SK-N-SH (cell line): ENCODE data around the gene TNRC6C. TPM values are rescaled to one million over a fixed set of nuclear protein-coding genes. Genes with fewer than 3 reads are reported as not detected.

Source experiments
- CTCF ChIA-PET: fragments of 300-600, 350-600 bp; formaldehyde crosslinking; extraction: SDS; loops from one replicate; lab custom pipeline; 2021; lab: Yijun Ruan, JAX
- POLR2A ChIA-PET: fragments of 350-600 bp; sonication (Branson Sonifier 250); formaldehyde crosslinking; extraction: SDS; loops from one replicate; lab custom pipeline; 2020; ENCODE audit warnings: antibody characterized with exemption, inconsistent platforms; lab: Yijun Ruan, JAX
- DNase-seq: peaks from one replicate; pipeline ENCODE4 v3.0.0; 2012
- H2AFZ ChIP-seq: fragments of 200-600 bp; sonication (generic); 2 replicates; pipeline ENCODE4 v1.8.1; 2016; ENCODE audit warnings: antibody characterized with exemption, mild to moderate bottlenecking, low read depth
- H3F3A ChIP-seq: fragments of 200-600 bp; sonication (generic); replicated peaks from 2 replicates; pipeline ENCODE3; 2016; ENCODE audit warnings: antibody characterized with exemption, mild to moderate bottlenecking; ENCODE audit not compliant: insufficient read depth
- H3K27ac ChIP-seq, 2 experiments: fragments of 200-500 bp in 1 of 2; fragments of 200-600 bp in 1 of 2; sonication (Bioruptor generic) in 1 of 2; sonication (generic), shearing (Covaris generic) in 1 of 2; 2 replicates each; pipeline versions ENCODE4 v1.5.1 to v1.6.1; 2014 to 2016; ENCODE audit warnings: low read depth in 2 of 2, inconsistent platforms in 1 of 2, low read length in 1 of 2, mild to moderate bottlenecking in 1 of 2, mixed read lengths in 1 of 2
- H3K27me3 ChIP-seq: fragments of 200-600 bp; sonication (generic), shearing (Covaris generic); 2 replicates; pipeline ENCODE4 v1.6.1; 2016; ENCODE audit warnings: mixed run types; ENCODE audit not compliant: insufficient read depth
- H3K36me3 ChIP-seq, 2 experiments: fragments of 200-500 bp in 1 of 2; fragments of 200-600 bp in 1 of 2; sonication (Bioruptor generic) in 1 of 2; sonication (generic) in 1 of 2; replicated peaks in 1 of 2; 2 replicates each; pipeline versions ENCODE3 to v1.5.1; 2014 to 2016; ENCODE audit warnings: low read length in 1 of 2, mild to moderate bottlenecking in 1 of 2; ENCODE audit not compliant: insufficient read depth in 2 of 2, control insufficient read depth in 1 of 2
- H3K4me1 ChIP-seq, 2 experiments: fragments of 200-500 bp in 1 of 2; fragments of 200-600 bp in 1 of 2; sonication (Bioruptor generic) in 1 of 2; sonication (generic), shearing (Covaris generic) in 1 of 2; 2 replicates each; pipeline versions ENCODE4 v1.5.1 to v1.6.1; 2014 to 2016; ENCODE audit warnings: low read depth in 1 of 2, low read length in 1 of 2, mixed run types in 1 of 2; ENCODE audit not compliant: insufficient read depth in 2 of 2, control insufficient read depth in 1 of 2
- H3K4me2 ChIP-seq: fragments of 200-600 bp; sonication (generic), shearing (Covaris generic); 2 replicates; pipeline ENCODE4 v1.6.1; 2017; ENCODE audit warnings: mixed run types
- H3K4me3 ChIP-seq, 2 experiments: fragments of 200-500 bp in 1 of 2; fragments of 200-600 bp in 1 of 2; sonication (Bioruptor generic) in 1 of 2; sonication (generic), shearing (Covaris generic) in 1 of 2; 2 replicates each; pipeline versions ENCODE4 v1.5.1 to v1.8.1; 2014 to 2016; ENCODE audit warnings: low read depth in 2 of 2, inconsistent platforms in 1 of 2, low read length in 1 of 2, mild to moderate bottlenecking in 1 of 2, mixed read lengths in 1 of 2, moderate library complexity in 1 of 2
- H3K79me2 ChIP-seq: fragments of 200-600 bp; sonication (generic); 2 replicates; pipeline ENCODE4 v1.8.1; 2017; ENCODE audit warnings: mild to moderate bottlenecking; ENCODE audit not compliant: insufficient read depth
- H3K9ac ChIP-seq: fragments of 200-600 bp; sonication (generic); 2 replicates; pipeline ENCODE4 v1.6.1; 2017; ENCODE audit warnings: mixed run types
- H3K9me2 ChIP-seq: fragments of 200-600 bp; sonication (generic); 2 replicates; pipeline ENCODE4 v1.6.1; 2017; ENCODE audit warnings: mixed run types
- H3K9me3 ChIP-seq: fragments of 200-600 bp; sonication (generic); 2 replicates; pipeline ENCODE4 v1.6.1; 2017; ENCODE audit warnings: mixed run types, mild to moderate bottlenecking, moderate library complexity
- H4K20me1 ChIP-seq: fragments of 200-600 bp; sonication (generic); 2 replicates; pipeline ENCODE4 v1.6.1; 2017; ENCODE audit warnings: mild to moderate bottlenecking, mixed run types; ENCODE audit not compliant: insufficient read depth
- EP300 ChIP-seq, 2 experiments: IDR thresholded peaks; 2 replicates each; pipeline versions ENCODE4 v1.4.0 to v1.6.1; 2012; ENCODE audit warnings: borderline replicate concordance in 1 of 2, low read depth in 1 of 2, low read length in 1 of 2
- FOXM1 ChIP-seq: IDR thresholded peaks from 2 replicates; pipeline ENCODE4 v1.4.0; 2012; ENCODE audit warnings: low read depth, mild to moderate bottlenecking
- IRF3 ChIP-seq: fragments of 150-350 bp; IDR thresholded peaks from 2 replicates; pipeline ENCODE4 v1.6.1; 2016; ENCODE audit warnings: mild to moderate bottlenecking, low read depth, low read length
- POLR2AphosphoS5 ChIP-seq: IDR thresholded peaks from 2 replicates; pipeline ENCODE4 v1.6.1; 2012; ENCODE audit warnings: low read depth, low read length
- RXRA ChIP-seq: IDR thresholded peaks from 2 replicates; pipeline ENCODE4 v1.4.0; 2012; ENCODE audit warnings: low read depth, mild to moderate bottlenecking, borderline replicate concordance
- WGBS: methylation state at CpG from one replicate; pipeline ENCODE4 v1.1.6; 2017; ENCODE audit warnings: low lambda C conversion rate; 5-methylcytosine and 5-hydroxymethylcytosine counted together
- polyA plus RNA-seq, 3 experiments: library from polyadenylated mRNA; depleted of rRNA; stranded (reverse); fragments of >200 nt; gene quantifications; 2 replicates each; pipeline ENCODE4 v1.2.3, GENCODE V29; 2012

TNRC6C gene
- polyA plus RNA-seq, 1 of the 3 experiments (the other 2 are of a cell fraction) = 2.2 TPM

DNA sequence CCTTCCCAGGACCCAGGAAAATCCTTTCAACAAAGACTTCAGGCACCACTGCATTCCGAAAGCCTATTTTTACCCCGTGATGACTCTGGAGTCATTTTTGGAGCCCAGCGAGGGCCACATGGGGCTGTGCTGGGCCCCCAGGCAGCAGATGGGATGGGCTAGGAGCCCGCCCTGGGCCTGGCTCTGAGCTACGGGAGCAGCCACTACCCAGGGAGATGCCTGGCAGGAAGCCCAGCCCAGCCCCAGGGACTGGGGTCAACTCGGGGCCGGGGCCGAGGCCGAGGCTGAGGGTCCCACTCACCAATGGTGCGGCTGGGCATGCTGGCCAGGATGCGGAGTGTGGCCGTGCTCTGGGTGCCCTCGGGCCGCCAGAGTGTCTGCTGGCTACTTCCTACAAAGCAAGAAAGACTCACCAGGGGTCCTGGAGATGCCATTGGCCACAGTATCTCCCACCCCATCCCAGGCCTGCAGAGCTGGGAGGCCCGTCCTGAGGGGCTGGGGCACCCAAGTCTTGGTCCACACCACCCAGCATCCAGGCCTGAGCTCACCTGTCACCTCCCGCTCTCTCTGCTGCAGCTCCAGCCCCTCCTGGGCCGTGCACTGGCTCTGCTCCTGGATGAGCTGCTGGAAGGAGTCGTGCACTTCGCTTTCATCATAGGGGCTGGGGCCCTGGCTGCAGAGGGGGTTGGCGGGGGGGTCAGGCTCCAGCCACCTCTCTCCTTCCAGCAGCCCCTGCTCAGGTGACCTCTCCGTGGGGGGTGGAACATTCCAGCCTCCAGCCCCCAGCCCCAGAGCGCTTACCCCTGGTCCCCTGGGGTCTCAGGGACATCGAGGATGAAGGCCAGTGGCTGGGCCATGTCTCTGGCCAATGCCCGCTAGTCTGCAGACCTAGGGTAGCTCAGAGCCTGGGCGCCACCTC is 167.7 kb downstream of the TNRC6C start:
- Histone ChIP-seq H3K9me2 (no peaks in the 10 kb centered on the region), H3K9ac (no peak overlapping the region), H3K4me3 (no peak overlapping the region), H3K9me3 (no peaks in the 10 kb centered on the region), H3K79me2 (no peaks in the 10 kb centered on the region), H3K36me3 (no peaks in the 10 kb centered on the region), H3K27me3 (peaks cover 3% of the 10 kb centered on the region; the same call in 1 of the 2 replicates), H3K27ac (peak overlapping the region in 1 of 2 experiments; percentile 67; a peak in 2 of 4 replicates), H3F3A (no peaks in the 10 kb centered on the region), H3K4me2 (no peak overlapping the region), H2AFZ (no peak overlapping the region), H4K20me1 (no peaks in the 10 kb centered on the region), H3K4me1 (peaks cover 4 to 39% of the 10 kb centered on the region in 2 experiments; a peak in 1 of 4 replicates)
- TF ChIP-seq IRF3 (no peak), RXRA (no peak), EP300 (IDR thresholded peaks at IDR 0.05; ENCODE audit: borderline replicate concordance in 1 of 2, low read depth in 1 of 2, low read length in 1 of 2) (no peak)
- CTCF ChIA-PET = interaction anchor here (0.9 to 8.0 kb wide), 7 partner anchors 8 to 125 kb away, joined by 3 to 100 read pairs (median 7); no protein-coding TSS in a partner anchor
- 84% methylated on average over 10 of the region's 25 CpGs for WGBS
- DNase-seq = peak; percentile 89
- POLR2A ChIA-PET = no interaction called here

DNA sequence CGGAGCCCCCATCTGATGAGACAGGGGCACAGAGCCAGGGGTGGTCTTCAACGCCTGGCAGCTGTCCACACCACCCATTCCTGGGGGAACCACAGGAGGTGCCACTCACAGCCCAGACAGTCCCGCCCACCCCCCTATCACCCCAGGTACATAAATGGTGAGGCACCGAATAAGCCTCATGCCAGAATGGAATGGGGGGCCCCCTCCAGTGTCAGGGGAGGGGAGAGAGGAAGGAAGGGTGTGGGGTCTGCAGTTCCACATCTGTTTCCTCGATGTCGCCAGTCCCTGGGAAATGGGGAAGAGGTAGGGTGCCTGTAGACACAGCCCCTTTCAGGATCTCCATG is 168.4 kb downstream of the TNRC6C start:
- TF ChIP-seq EP300 (IDR thresholded peaks at IDR 0.05; ENCODE audit: borderline replicate concordance in 1 of 2, low read depth in 1 of 2, low read length in 1 of 2) = no peak
- no peak for TF ChIP-seq FOXM1
- no peak for DNase-seq
- H2AFZ ChIP-seq = no peak overlapping the region
- H3F3A ChIP-seq = no peaks in the 10 kb centered on the region
- no peaks in the 10 kb centered on the region for H3K9me3 ChIP-seq
- H3K9me2 ChIP-seq = no peaks in the 10 kb centered on the region
- WGBS = 98% methylated on average over 5 of the region's 6 CpGs
- peaks cover 3% of the 10 kb centered on the region; the same call in 1 of the 2 replicates for H3K27me3 ChIP-seq
- ChIA-PET CTCF (interaction anchor here (0.9 to 8.0 kb wide), 9 partner anchors 10 to 295 kb away, joined by 3 to 100 read pairs (median 5); no protein-coding TSS in a partner anchor), POLR2A (no interaction called here)
- peaks cover 4 to 39% of the 10 kb centered on the region in 2 experiments; a peak in 1 of 4 replicates for H3K4me1 ChIP-seq
- no peak overlapping the region; a peak in 1 of 4 replicates for H3K27ac ChIP-seq
- H3K36me3 ChIP-seq = no peaks in the 10 kb centered on the region
- H4K20me1 ChIP-seq = no peaks in the 10 kb centered on the region
- H3K4me3 ChIP-seq = no peak overlapping the region
- no peak overlapping the region for H3K9ac ChIP-seq
- no peaks in the 10 kb centered on the region for H3K79me2 ChIP-seq
- no peak overlapping the region for H3K4me2 ChIP-seq

- POLR2A ChIA-PET = interaction anchor here (0.5 kb wide), 1 partner anchor 71 kb away, joined by 5 read pairs; no protein-coding TSS in a partner anchor
- WGBS = 91% methylated on average over 25 of the region's 25 CpGs
- TF ChIP-seq FOXM1 (no peak), POLR2AphosphoS5 (no peak)
- Histone ChIP-seq H4K20me1 (no peaks in the 10 kb centered on the region), H3K9me2 (no peaks in the 10 kb centered on the region), H3K4me3 (peak overlapping the region in 1 of 2 experiments; percentile 74; a peak in 2 of 4 replicates), H2AFZ (no peak overlapping the region), H3K9me3 (no peaks in the 10 kb centered on the region), H3K79me2 (no peaks in the 10 kb centered on the region), H3K36me3 (no peaks in the 10 kb centered on the region), H3F3A (no peaks in the 10 kb centered on the region), H3K9ac (no peak overlapping the region), H3K27me3 (peaks cover 3% of the 10 kb centered on the region), H3K4me2 (peak overlapping the region; percentile 100; the same call in 1 of the 2 replicates), H3K4me1 (peaks cover 4 to 39% of the 10 kb centered on the region in 2 experiments; a peak in 1 of 4 replicates), H3K27ac (no peak overlapping the region)
- CTCF ChIA-PET = interaction anchor here (0.9 to 8.0 kb wide), 12 partner anchors 9 to 294 kb away, joined by 3 to 100 read pairs (median 5); no protein-coding TSS in a partner anchor
- peak; percentile 58 for DNase-seq
Measured at GRCh38 chr17:78127239-78127887, 168.9 kb downstream of the TNRC6C start.
